Brain microvascular endothelial cell (primary cell): ENCODE measurements around the gene MUC5B.

Source experiments
- DNase-seq: peaks from one replicate; pipeline ENCODE4 v3.0.0-alpha.2; 2020
- H3K27ac ChIP-seq: fragments of 250-450 bp; sonication (Bioruptor Pico); 2 replicates; pipeline ENCODE4 v1.5.1; 2020; ENCODE audit warnings: mild to moderate bottlenecking, moderate library complexity
- H3K27me3 ChIP-seq: fragments of 250-450 bp; sonication (Bioruptor Pico); replicated peaks from 2 replicates; pipeline ENCODE4 v1.5.1; 2020; ENCODE audit warnings: mild to moderate bottlenecking
- H3K36me3 ChIP-seq: fragments of 250-450 bp; sonication (Bioruptor Pico); replicated peaks from 2 replicates; pipeline ENCODE4 v1.5.1; 2020; ENCODE audit warnings: mild to moderate bottlenecking
- H3K4me3 ChIP-seq: 2 replicates; pipeline ENCODE4 v1.5.1; 2011; ENCODE audit warnings: low read depth, mild to moderate bottlenecking, control low read depth, low read length, moderate library complexity
- in situ Hi-C: cut with HindIII; loops from 2 replicates; pipeline ENCODE4 v1.10.0; 2017; ENCODE audit warnings: low sequenced_read_pairs, low pct_ligation_motif_present
- TF ChIP-seq, protein P1 (sequence below): IDR thresholded peaks from 2 replicates; pipeline ENCODE4 v1.5.1; 2011; ENCODE audit warnings: low read depth, mild to moderate bottlenecking, moderate library complexity, low read length, control low read depth, inconsistent platforms; ENCODE audit errors: missing control alignments

The MUC5B gene

DNA sequence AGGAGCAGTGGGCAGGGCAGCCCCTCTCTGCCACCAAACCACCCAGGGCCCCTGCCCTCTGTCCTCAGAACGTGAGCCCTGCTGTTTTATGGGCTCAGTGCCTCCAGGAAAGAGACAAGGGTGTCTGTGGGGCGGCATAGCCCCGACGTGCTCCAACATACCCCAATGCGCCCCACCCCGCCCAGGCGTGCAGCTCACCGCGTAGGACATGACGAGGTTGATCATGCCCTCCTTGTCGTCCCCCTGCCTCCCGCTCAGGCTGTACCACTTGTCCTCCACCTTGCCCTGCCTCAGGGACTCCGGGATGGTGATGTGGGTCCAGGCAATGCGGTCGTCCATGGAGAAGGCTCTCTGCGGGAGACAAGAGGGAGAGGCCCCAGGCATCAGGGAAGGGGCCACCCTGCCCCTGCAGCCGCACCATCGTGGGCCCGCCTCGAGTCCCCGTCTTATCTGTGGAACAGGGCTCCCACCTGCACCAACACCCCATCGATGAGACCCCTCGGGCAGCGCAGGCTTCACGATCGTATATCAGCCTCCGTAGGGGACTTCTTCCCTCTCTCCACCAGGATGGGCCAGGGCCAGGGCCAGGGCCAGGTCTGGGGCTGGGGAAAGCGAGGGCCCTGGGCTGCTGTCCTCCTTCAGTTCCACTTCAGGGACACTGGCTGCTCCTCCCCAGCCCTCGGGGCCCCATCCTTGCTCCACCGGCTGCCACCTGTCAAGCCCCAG is 65.7 kb downstream of the MUC5B start:
- no peaks in the 10 kb centered on the region for H3K27me3 ChIP-seq
- no peak for DNase-seq
- TF ChIP-seq, protein P1, sequence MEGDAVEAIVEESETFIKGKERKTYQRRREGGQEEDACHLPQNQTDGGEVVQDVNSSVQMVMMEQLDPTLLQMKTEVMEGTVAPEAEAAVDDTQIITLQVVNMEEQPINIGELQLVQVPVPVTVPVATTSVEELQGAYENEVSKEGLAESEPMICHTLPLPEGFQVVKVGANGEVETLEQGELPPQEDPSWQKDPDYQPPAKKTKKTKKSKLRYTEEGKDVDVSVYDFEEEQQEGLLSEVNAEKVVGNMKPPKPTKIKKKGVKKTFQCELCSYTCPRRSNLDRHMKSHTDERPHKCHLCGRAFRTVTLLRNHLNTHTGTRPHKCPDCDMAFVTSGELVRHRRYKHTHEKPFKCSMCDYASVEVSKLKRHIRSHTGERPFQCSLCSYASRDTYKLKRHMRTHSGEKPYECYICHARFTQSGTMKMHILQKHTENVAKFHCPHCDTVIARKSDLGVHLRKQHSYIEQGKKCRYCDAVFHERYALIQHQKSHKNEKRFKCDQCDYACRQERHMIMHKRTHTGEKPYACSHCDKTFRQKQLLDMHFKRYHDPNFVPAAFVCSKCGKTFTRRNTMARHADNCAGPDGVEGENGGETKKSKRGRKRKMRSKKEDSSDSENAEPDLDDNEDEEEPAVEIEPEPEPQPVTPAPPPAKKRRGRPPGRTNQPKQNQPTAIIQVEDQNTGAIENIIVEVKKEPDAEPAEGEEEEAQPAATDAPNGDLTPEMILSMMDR: no peak
- no peak overlapping the region for H3K27ac ChIP-seq
- in situ Hi-C loops: no loop called here
- H3K4me3 ChIP-seq: no peak overlapping the region
- peaks cover 23% of the 10 kb centered on the region for H3K36me3 ChIP-seq

DNA sequence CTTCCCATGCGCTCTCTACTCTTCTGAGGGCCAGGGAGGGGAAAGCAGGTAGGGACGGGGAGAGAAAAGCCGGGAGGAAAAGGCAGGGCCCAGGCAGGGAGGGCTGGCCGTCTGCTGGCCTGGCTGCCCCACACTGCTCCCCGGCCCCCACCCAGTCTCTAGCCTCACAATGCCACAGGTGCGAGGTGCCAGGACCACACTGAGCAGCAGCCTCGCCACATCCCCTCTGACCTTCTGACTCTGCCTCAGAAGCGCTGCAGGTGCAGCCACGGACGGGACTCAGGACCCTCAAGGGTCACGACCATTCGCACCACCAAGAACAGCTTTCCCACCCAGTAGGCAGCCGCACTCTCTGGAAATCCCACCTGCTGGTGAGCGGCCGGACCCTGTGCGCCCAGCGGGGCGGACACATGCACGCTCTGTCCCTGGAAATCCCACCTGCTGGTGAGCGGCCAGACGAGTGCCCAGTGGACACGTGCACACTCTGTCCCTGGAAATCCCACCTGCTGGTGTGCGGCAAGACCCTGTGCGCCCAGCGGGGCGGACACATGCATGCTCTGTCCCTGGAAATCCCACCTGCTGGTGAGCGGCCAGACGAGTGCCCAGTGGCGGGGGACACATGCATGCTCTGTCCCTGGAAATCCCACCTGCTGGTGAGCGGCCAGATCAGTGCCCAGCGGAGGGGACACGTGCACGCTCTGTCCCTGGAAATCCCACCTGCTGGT is 66.5 kb downstream of the MUC5B start:
- peaks cover 26% of the 10 kb centered on the region for H3K36me3 ChIP-seq
- no peak for DNase-seq
- H3K27me3 ChIP-seq: no peaks in the 10 kb centered on the region
- H3K27ac ChIP-seq: no peak overlapping the region
- no peak overlapping the region for H3K4me3 ChIP-seq
- TF ChIP-seq, protein P1: no peak
- in situ Hi-C loops: no loop called here

DNA sequence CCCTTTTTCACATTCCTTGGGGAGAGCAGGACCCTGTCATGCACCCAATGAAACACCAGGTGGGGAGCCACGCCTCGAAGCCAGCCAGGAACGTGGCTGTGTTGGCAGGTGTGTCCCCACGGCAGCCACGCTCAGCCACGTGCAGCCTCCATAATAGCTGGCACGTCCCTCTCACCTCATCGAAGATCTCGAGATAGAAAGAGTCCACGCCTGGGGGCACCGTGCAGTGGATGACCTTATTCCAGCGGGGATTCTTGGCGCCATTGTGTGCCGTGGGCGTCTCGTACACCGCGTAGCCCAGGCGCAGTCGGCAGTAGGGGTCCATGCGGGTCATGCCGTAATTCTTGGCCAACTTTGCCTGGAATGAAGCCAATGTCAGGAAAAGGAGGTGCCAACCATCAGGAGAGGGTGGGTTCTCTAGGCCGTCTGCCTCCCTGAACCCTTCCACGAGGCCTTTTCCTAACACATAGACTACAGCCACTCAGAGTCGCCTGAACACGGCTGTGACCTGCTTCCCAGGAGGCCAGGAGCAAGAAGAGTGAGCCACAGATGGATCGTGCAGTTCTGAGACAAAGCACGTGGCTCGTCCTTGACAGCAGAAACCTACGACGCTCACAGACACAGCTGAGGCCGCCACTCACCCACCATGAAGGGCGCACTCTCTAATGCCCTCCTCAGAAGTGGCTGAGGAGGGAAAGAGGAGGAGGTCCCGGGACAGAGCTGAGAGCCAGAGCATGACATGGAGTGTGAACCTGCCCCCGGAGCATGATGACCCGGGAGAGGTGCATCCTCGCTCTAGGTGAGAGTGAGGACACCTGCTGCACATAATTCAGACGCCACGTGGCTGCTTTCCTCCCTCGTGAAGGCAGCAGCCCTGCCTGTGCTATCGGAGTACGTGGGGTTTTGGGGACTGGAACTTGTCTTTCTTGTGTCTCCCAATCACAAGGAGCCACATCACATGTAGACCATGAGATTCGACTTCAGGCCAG is 67.5 kb downstream of the MUC5B start:
- TF ChIP-seq, protein P1: no peak
- Histone ChIP-seq H3K27ac (no peak overlapping the region), H3K4me3 (no peak overlapping the region), H3K36me3 (peaks cover 26% of the 10 kb centered on the region), H3K27me3 (no peaks in the 10 kb centered on the region)
- in situ Hi-C loops: no loop called here
- no peak for DNase-seq

DNA sequence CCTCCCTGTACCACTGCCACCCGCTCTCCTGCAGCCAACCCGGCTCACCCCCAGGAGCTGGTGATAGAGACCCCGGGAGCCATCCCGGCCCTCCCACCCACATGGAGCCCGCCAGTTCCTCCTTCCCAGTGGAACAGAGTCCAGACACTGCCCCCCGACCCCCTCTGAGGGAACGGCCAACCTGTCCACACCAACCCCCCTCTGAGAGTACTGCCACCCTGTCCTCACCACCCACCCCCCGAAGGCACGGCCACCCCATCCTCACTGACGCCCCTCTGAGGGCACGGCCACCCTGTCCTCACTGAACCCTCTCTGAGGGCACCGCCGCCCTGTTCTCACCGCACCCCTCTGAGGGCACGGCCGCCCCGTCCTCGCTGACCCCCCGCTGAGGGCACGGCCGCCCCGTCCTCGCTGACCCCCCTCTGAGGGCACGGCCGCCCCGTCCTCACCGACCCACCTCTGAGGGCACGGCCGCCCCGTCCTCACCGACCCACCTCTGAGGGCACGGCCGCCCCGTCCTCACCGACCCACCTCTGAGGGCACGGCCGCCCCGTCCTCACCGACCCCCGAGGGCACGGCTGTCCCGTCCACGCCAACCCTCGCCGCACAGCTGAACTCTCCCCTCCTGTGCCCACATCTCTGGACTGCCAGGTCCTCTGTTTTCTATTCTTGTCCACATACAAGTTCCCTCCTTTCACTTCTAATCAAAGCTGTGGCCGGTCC is 68.6 kb downstream of the MUC5B start:
- DNase-seq: no peak
- Histone ChIP-seq H3K36me3 (peaks cover 22% of the 10 kb centered on the region), H3K27me3 (no peaks in the 10 kb centered on the region), H3K27ac (no peak overlapping the region), H3K4me3 (no peak overlapping the region)
- in situ Hi-C loops: no loop called here
- TF ChIP-seq, protein P1: no peak

DNA sequence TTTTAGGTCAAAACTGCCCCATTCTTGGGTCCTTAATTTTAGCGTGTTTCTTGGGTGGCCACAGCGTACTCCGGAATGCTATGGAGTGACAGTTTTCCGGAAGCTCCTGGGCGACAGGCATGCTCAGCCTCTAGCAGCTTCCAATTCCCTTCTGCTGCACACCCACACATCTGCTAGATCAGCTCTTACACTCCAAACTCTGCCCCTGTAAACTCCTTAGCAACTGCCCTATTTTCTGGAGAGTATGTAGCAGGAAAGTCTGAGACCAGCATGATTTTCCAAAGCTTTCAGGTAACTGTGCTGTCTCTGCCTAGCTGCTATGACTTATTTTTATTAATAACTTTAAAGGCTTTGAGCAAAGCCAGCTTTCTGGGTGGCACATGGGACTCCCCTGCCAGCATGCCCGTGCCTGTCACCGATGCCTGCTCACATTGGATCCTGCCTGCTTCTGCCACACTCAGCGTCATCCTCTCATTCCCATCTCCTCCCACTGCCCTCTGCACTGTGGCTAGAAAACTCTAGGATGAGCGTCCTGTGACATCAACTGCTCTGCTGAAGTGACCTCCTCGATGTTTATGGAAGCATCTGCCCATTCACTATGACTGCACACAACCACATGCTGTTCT is 69.3 kb downstream of the MUC5B start:
- TF ChIP-seq, protein P1: no peak
- Histone ChIP-seq H3K36me3 (peaks cover 22% of the 10 kb centered on the region), H3K27ac (no peak overlapping the region), H3K27me3 (no peaks in the 10 kb centered on the region), H3K4me3 (no peak overlapping the region)
- in situ Hi-C loops: no loop called here
- DNase-seq: no peak
